Keratinocyte (primary cell): ENCODE results near the gene SMAD3. TPM values are rescaled to one million over a fixed set of nuclear protein-coding genes. Genes with fewer than 3 reads are reported as not detected.

ENCODE experiments used
- DNase-seq: peaks from one replicate; pipeline ENCODE4 v3.0.0-alpha.2; 2011; ENCODE audit warnings: low read depth, missing footprints, low spot score
- FAIRE-seq: peaks from 2 replicates; lab custom pipeline; 2011; peaks lifted over from hg19 to GRCh38; lab: Jason Lieb, UNC
- H2AFZ ChIP-seq: 2 replicates; pipeline ENCODE4 v1.6.0; 2012; ENCODE audit warnings: low read length, control low read depth, inconsistent platforms; ENCODE audit not compliant: control insufficient read depth
- H3K27ac ChIP-seq: 2 replicates; pipeline ENCODE4 v1.5.1; 2011; ENCODE audit warnings: low read length; ENCODE audit not compliant: control insufficient read depth, insufficient read depth
- H3K27me3 ChIP-seq: 3 replicates; pipeline ENCODE4 v1.6.0; 2011; ENCODE audit warnings: low read length; ENCODE audit not compliant: control insufficient read depth, insufficient read depth; ENCODE audit errors: extremely low read depth
- H3K36me3 ChIP-seq, 2 experiments: 2 replicates in 1 of 2; 3 replicates in 1 of 2; pipeline ENCODE4 v1.5.1; 2011; ENCODE audit warnings: low read length in 2 of 2, mild to moderate bottlenecking in 1 of 2; ENCODE audit not compliant: control insufficient read depth in 2 of 2, insufficient read depth in 2 of 2; ENCODE audit errors: extremely low read depth in 1 of 2
- H3K4me1 ChIP-seq: 3 replicates; pipeline ENCODE4 v1.5.1; 2011; ENCODE audit warnings: low read length; ENCODE audit not compliant: control insufficient read depth, insufficient read depth; ENCODE audit errors: extremely low read depth
- H3K4me2 ChIP-seq: 3 replicates; pipeline ENCODE4 v1.6.0; 2011; ENCODE audit warnings: low read depth, low read length; ENCODE audit not compliant: control insufficient read depth, insufficient read depth; ENCODE audit errors: extremely low read depth
- H3K4me3 ChIP-seq, 3 experiments: fragments of 200-600 bp in 1 of 3; sonication (generic) in 1 of 3; 2 replicates in 2 of 3; 3 replicates in 1 of 3; pipeline ENCODE4 v1.5.1; 2011 to 2016; ENCODE audit warnings: low read length in 3 of 3, mild to moderate bottlenecking in 3 of 3, control low read depth in 2 of 3, inconsistent platforms in 1 of 3, low read depth in 1 of 3, mixed read lengths in 1 of 3, mixed run types in 1 of 3, moderate library complexity in 1 of 3; ENCODE audit not compliant: control insufficient read depth in 2 of 3, insufficient read depth in 2 of 3; ENCODE audit errors: extremely low read depth in 1 of 3
- H3K79me2 ChIP-seq: 2 replicates; pipeline ENCODE4 v1.6.0; 2012; ENCODE audit warnings: low read length; ENCODE audit not compliant: control insufficient read depth, insufficient read depth
- H3K9ac ChIP-seq: 3 replicates; pipeline ENCODE4 v1.6.0; 2011; ENCODE audit warnings: low read length; ENCODE audit not compliant: control insufficient read depth, insufficient read depth; ENCODE audit errors: extremely low read depth
- H3K9me1 ChIP-seq: 3 replicates; pipeline ENCODE4 v1.6.0; 2011; ENCODE audit warnings: low read length; ENCODE audit not compliant: control insufficient read depth, insufficient read depth; ENCODE audit errors: extremely low read depth
- H3K9me3 ChIP-seq: 2 replicates; pipeline ENCODE4 v1.5.1; 2012; ENCODE audit warnings: low read depth, low read length; ENCODE audit not compliant: control insufficient read depth
- H4K20me1 ChIP-seq: 3 replicates; pipeline ENCODE4 v1.6.0; 2011; ENCODE audit warnings: low read length; ENCODE audit not compliant: control insufficient read depth, insufficient read depth; ENCODE audit errors: extremely low read depth
- CTCF ChIP-seq, 3 experiments: IDR thresholded peaks in 1 of 3; conservative IDR thresholded peaks in 1 of 3; optimal IDR thresholded peaks in 1 of 3; 2 replicates in 2 of 3; 3 replicates in 1 of 3; pipeline versions ENCODE3 to v1.5.1; 2011; ENCODE audit warnings: low read length in 3 of 3, mild to moderate bottlenecking in 3 of 3, moderate library complexity in 2 of 3, control low read depth in 1 of 3, inconsistent platforms in 1 of 3; ENCODE audit not compliant: insufficient read depth in 2 of 3; ENCODE audit errors: extremely low read depth in 1 of 3
- EZH2 ChIP-seq: IDR thresholded peaks from one replicate; pipeline ENCODE4 v1.6.1; 2012; ENCODE audit warnings: inconsistent platforms, mild to moderate bottlenecking, low read length, moderate library complexity
- dilution Hi-C: fragments of 300-500 bp; cut with MboI; formaldehyde crosslinking; loops from one replicate; pipeline ENCODE4 v1.7.0; 2020; ENCODE audit warnings: low sequenced_read_pairs; ENCODE audit not compliant: extremely low pct_ligation_motif_present
- polyA plus RNA-seq, 5 experiments: library from polyadenylated mRNA; depleted of rRNA in 3 of 5; stranded (reverse) in 3 of 5; stranded (forward) in 1 of 5; unstranded in 1 of 5; fragments of >200 nt; gene quantifications; 1 replicate in 1 of 5; 2 replicates in 3 of 5; 3 replicates in 1 of 5; pipeline versions ENCODE4 v1.2.1 to v1.2.3, GENCODE V29; 2011 to 2012; ENCODE audit warnings: missing spikeins in 2 of 5, low read depth in 1 of 5, low replicate concordance in 1 of 5

Gene SMAD3
- polyA plus RNA-seq, 1 donor (not counting 4 experiments of a cell fraction or from before 2014, with no cell fraction given), result 33.7 TPM

- peaks cover 6% of the 10 kb centered on the region for H3K9me1 ChIP-seq
- H3K4me1 ChIP-seq, result peaks cover 41% of the 10 kb centered on the region
- dilution Hi-C loops, result no loop called here
- H2AFZ ChIP-seq, result no peak overlapping the region
- H3K4me3 ChIP-seq, result no peak overlapping the region
- peak; percentile 5 for FAIRE-seq
- TF ChIP-seq EZH2 (no peak), CTCF (optimal IDR thresholded peaks at IDR 0.05 in 1 of 3, IDR thresholded peaks at IDR 0.05 in 1 of 3, conservative IDR thresholded peaks at IDR 0.05 in 1 of 3; ENCODE audit: extremely low read depth in 1 of 3, insufficient read depth in 2 of 3, low read length in 3 of 3) (no peak)
- no peak for DNase-seq
- no peaks in the 10 kb centered on the region for H4K20me1 ChIP-seq
- H3K27ac ChIP-seq, result no peak overlapping the region
- peaks cover 15% of the 10 kb centered on the region for H3K79me2 ChIP-seq
- no peak overlapping the region for H3K9ac ChIP-seq
- H3K36me3 ChIP-seq, result peaks cover 3 to 10% of the 10 kb centered on the region in 2 experiments
- H3K4me2 ChIP-seq, result no peak overlapping the region
- H3K9me3 ChIP-seq, result no peaks in the 10 kb centered on the region
- no peaks in the 10 kb centered on the region for H3K27me3 ChIP-seq
These were observed 162.0 kb downstream of the SMAD3 start for GRCh38 chr15:67227431-67227830.

- no peak for FAIRE-seq
- peaks cover 37% of the 10 kb centered on the region for H3K4me1 ChIP-seq
- TF ChIP-seq CTCF (optimal IDR thresholded peaks at IDR 0.05 in 1 of 3, IDR thresholded peaks at IDR 0.05 in 1 of 3, conservative IDR thresholded peaks at IDR 0.05 in 1 of 3; ENCODE audit: extremely low read depth in 1 of 3, insufficient read depth in 2 of 3, low read length in 3 of 3), result no peak
- TF ChIP-seq EZH2, result no peak
- H3K9me1 ChIP-seq, result peaks cover 6% of the 10 kb centered on the region
- H3K4me3 ChIP-seq, result no peak overlapping the region
- no peak overlapping the region for H3K9ac ChIP-seq
- H3K9me3 ChIP-seq, result no peaks in the 10 kb centered on the region
- dilution Hi-C loops, result no loop called here
- no peak overlapping the region for H3K27ac ChIP-seq
- no peak overlapping the region for H3K4me2 ChIP-seq
- H3K36me3 ChIP-seq, result peaks cover 3 to 10% of the 10 kb centered on the region in 2 experiments
- H2AFZ ChIP-seq, result no peak overlapping the region
- no peaks in the 10 kb centered on the region for H3K27me3 ChIP-seq
- no peaks in the 10 kb centered on the region for H4K20me1 ChIP-seq
- DNase-seq, result no peak
- H3K79me2 ChIP-seq, result peaks cover 12% of the 10 kb centered on the region
These were observed 162.4 kb downstream of the SMAD3 start for GRCh38 chr15:67227846-67228245.
